CD4-positive, CD25-positive, alpha-beta regulatory T cell (primary cell): ENCODE measurements around the gene CKS2. TPM values are rescaled to one million over a fixed set of nuclear protein-coding genes. Genes with fewer than 3 reads are reported as not detected.

ENCODE experiments used
- ATAC-seq, 2 donors: fragments of 150-1000 bp; cut with Tn5 transposase; one replicate each; pipeline ENCODE4 v1.10.0; 2021; ENCODE audit warnings: low read depth in 2 of 2, moderate number of reproducible peaks in 2 of 2, moderate library complexity in 1 of 2
- DNase-seq, 3 donors: peaks; one replicate each; pipeline versions ENCODE4 v3.0.0 to v3.0.0-alpha.2; 2012 to 2022; ENCODE audit warnings: mixed read lengths in 1 of 3
- H3K27ac ChIP-seq: one replicate; pipeline ENCODE4 v1.7.0; 2013; ENCODE audit warnings: mild to moderate bottlenecking, low read length; ENCODE audit not compliant: insufficient read depth, poor library complexity, severe bottlenecking
- H3K27me3 ChIP-seq: one replicate; pipeline ENCODE4 v1.7.0; 2013; ENCODE audit warnings: low read length; ENCODE audit not compliant: control insufficient read depth, insufficient read depth
- H3K36me3 ChIP-seq: one replicate; pipeline ENCODE4 v1.7.0; 2013; ENCODE audit warnings: mild to moderate bottlenecking, low read length, moderate library complexity; ENCODE audit not compliant: control insufficient read depth, insufficient read depth
- H3K4me1 ChIP-seq: 2 replicates; pipeline ENCODE4 v1.7.0; 2013; ENCODE audit warnings: mild to moderate bottlenecking, low read length; ENCODE audit not compliant: insufficient read depth, control insufficient read depth, poor library complexity, severe bottlenecking
- H3K4me3 ChIP-seq: one replicate; pipeline ENCODE4 v1.7.0; 2013; ENCODE audit warnings: low read depth, mild to moderate bottlenecking, low read length, moderate library complexity
- H3K9me3 ChIP-seq, 2 experiments: 1 replicate in 1 of 2; 2 replicates in 1 of 2; pipeline ENCODE4 v1.7.0; 2013; ENCODE audit warnings: low read length in 2 of 2, mild to moderate bottlenecking in 1 of 2, moderate library complexity in 1 of 2; ENCODE audit not compliant: control insufficient read depth in 2 of 2
- H3K27ac Mint-ChIP-seq, 3 donors: one replicate each; pipeline ENCODE4 v1.8.0; 2020 to 2022; ENCODE audit warnings: mild to moderate bottlenecking in 3 of 3, mixed read lengths in 3 of 3, moderate library complexity in 2 of 3
- H3K27me3 Mint-ChIP-seq: one replicate; pipeline ENCODE4 v1.8.0; 2022; ENCODE audit warnings: mild to moderate bottlenecking, mixed read lengths
- H3K36me3 Mint-ChIP-seq: one replicate; pipeline ENCODE4 v1.8.0; 2020; ENCODE audit warnings: mixed read lengths
- H3K4me1 Mint-ChIP-seq, 4 donors: one replicate each; pipeline ENCODE4 v1.8.0; 2020 to 2022; ENCODE audit warnings: mixed read lengths in 4 of 4, mild to moderate bottlenecking in 1 of 4
- H3K4me3 Mint-ChIP-seq, 4 donors: one replicate each; pipeline ENCODE4 v1.8.0; 2020 to 2022; ENCODE audit warnings: mild to moderate bottlenecking in 4 of 4, mixed read lengths in 4 of 4, moderate library complexity in 3 of 4
- H3K9me3 Mint-ChIP-seq, 7 donors: one replicate each; pipeline ENCODE4 v1.8.0; 2020 to 2022; ENCODE audit warnings: mixed read lengths in 7 of 7, mild to moderate bottlenecking in 3 of 7, moderate library complexity in 2 of 7
- polyA plus RNA-seq, 4 donors: library from polyadenylated mRNA; unstranded; fragments of 300-500 nt; fragmentation: Illumina TruSeq; gene quantifications; one replicate each; pipeline ENCODE4 v1.2.3, GENCODE V29; 2021
- total RNA-seq: library from RNA; stranded (reverse); gene quantifications from one replicate; pipeline ENCODE4 v1.2.3, GENCODE V29; 2022

The CKS2 gene
- total and polyA plus RNA-seq, 5 donors from 2014 or later = 28.6 to 53.0 (median 43.6) TPM

DNA sequence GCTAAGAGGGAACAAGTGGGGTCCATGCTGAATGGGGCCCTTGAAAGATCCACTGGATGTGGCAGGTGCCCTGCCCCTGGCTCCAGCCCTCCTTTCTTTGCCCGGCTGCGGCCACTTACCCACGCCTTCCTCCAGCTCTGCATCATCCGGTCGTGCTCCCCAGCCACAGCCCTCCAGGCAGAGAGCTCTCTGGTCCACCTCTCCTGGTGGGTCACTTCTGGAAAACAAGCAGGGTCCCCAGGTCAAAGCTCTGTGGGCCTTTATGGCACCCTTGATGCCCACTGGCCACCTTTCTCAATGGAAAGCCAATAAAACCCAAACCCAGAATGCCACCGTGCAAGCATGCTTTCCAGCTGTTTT, 52.3 kb downstream of the CKS2 start:
- Mint-ChIP-seq H3K27ac (peak overlapping the region in 1 of 3 donors; percentile 61), H3K4me3 (peak overlapping the region in 1 of 4 donors; percentile 22), H3K27me3 (no peaks in the 10 kb centered on the region), H3K9me3 (no peaks in the 10 kb centered on the region), H3K4me1 (peaks cover 0 to 20% (median 8%) of the 10 kb centered on the region in 4 donors), H3K36me3 (peaks cover 23% of the 10 kb centered on the region)
- Histone ChIP-seq H3K36me3 (peaks cover 45% of the 10 kb centered on the region), H3K9me3 (no peaks in the 10 kb centered on the region), H3K27me3 (no peaks in the 10 kb centered on the region), H3K27ac (no peak overlapping the region), H3K4me1 (no peaks in the 10 kb centered on the region), H3K4me3 (no peak overlapping the region)
- ATAC-seq (no peak), DNase-seq (no peak)

- H3K27me3 ChIP-seq = no peaks in the 10 kb centered on the region
- ATAC-seq (no peak), DNase-seq (no peak)
- H3K4me1 ChIP-seq = no peaks in the 10 kb centered on the region
- Mint-ChIP-seq H3K27ac (peak overlapping the region in 1 of 3 donors; percentile 52), H3K9me3 (no peaks in the 10 kb centered on the region), H3K4me3 (no peak overlapping the region), H3K36me3 (peaks cover 16% of the 10 kb centered on the region), H3K27me3 (no peaks in the 10 kb centered on the region), H3K4me1 (peaks cover 0 to 20% (median 9%) of the 10 kb centered on the region in 4 donors)
- H3K36me3 ChIP-seq = peaks cover 37% of the 10 kb centered on the region
- H3K27ac ChIP-seq = no peak overlapping the region
- H3K4me3 ChIP-seq = no peak overlapping the region
- H3K9me3 ChIP-seq = no peaks in the 10 kb centered on the region
Observed at GRCh38 chr9:89363921-89364665, 53.1 kb downstream of the CKS2 start.

DNA sequence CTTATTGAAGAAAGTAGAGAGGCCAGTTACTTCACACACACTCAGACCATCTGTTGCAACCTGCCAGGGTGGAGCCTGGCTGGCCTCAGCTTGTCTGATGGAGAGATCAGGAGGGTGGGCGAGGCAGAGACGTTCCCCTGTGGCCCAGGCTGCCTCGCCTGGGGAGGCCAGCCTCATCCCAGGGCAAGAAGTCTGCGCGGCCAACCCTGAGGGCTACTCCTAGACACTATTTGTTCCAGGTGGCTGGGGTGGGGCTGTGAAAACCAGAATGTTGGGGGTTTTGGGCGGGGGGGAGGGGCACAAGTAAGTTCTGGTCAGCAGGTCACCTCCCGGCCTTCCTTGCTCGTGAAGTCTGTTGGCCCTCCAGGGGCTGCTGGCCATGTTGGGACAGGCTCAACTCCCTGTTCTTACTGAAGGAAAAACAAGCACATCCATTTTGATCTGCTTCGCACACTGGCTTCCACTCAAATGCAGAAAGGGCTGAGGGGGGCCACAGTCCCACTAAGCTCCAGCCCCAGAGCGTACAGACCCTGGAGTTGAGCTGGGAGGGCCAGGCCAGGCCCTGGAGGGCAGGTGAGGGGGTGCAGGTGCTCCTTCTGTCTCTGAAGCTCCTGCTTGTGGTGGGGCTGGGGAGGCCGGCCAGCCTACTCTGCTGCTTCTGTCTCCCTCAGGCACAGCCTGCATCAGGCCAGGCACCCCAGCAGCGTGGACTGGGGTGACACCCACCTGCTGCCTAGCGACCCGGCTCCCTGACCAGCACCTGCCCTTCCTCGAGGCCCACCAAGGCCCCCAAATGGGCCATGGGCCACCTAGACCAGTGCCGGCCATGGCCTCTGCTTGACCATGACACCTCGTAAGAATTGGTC, 53.9 kb downstream of the CKS2 start:
- peak overlapping the region; percentile 17 for H3K27ac ChIP-seq
- Mint-ChIP-seq H3K36me3 (peaks cover 16% of the 10 kb centered on the region), H3K9me3 (no peaks in the 10 kb centered on the region), H3K27me3 (no peaks in the 10 kb centered on the region), H3K27ac (peak overlapping the region in 1 of 3 donors; percentile 52), H3K4me3 (no peak overlapping the region), H3K4me1 (peaks cover 0 to 18% (median 8%) of the 10 kb centered on the region in 4 donors)
- peaks cover 29% of the 10 kb centered on the region for H3K36me3 ChIP-seq
- ATAC-seq (no peak), DNase-seq (no peak)
- H3K9me3 ChIP-seq = no peaks in the 10 kb centered on the region
- no peaks in the 10 kb centered on the region for H3K27me3 ChIP-seq
- no peaks in the 10 kb centered on the region for H3K4me1 ChIP-seq
- no peak overlapping the region for H3K4me3 ChIP-seq

DNA sequence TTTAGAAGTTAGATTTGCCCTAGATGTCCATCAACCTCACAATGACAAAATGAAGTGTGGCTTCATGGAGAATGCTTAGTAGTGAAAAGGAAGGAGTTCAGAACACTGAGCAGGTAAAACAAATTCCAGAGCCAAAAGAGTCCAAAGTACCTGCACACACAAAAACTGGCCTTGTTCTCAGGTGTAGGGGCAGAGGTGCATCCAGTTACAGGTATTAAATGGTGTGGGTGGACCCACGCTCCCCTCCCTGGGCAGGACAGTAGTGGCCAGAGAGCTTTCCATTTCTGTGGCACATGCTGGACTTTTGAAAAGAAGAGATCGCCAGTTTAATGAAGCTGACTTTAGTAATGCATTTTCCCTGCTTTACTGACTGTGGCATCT, 54.5 kb downstream of the CKS2 start:
- no peak for ATAC-seq
- Mint-ChIP-seq H3K4me1 (peaks cover 0 to 12% (median 5%) of the 10 kb centered on the region in 4 donors), H3K9me3 (no peaks in the 10 kb centered on the region), H3K4me3 (no peak overlapping the region), H3K36me3 (peaks cover 13% of the 10 kb centered on the region), H3K27me3 (no peaks in the 10 kb centered on the region), H3K27ac (peak overlapping the region in 1 of 3 donors; percentile 38)
- Histone ChIP-seq H3K27me3 (no peaks in the 10 kb centered on the region), H3K4me1 (no peaks in the 10 kb centered on the region), H3K36me3 (peaks cover 23% of the 10 kb centered on the region), H3K4me3 (no peak overlapping the region), H3K9me3 (no peaks in the 10 kb centered on the region), H3K27ac (peak overlapping the region; percentile 17)
- DNase-seq = no peak

Other genes starting within 250 kb of the CKS2 start
- gene SHC3, start 132.4 kb upstream of the CKS2 start, total RNA-seq = not detected
- not detected for gene SHC3, start 132.4 kb upstream of the CKS2 start, polyA plus RNA-seq
- gene SECISBP2, start 7.3 kb downstream of the CKS2 start, total RNA-seq = 129 TPM
- gene SECISBP2, start 7.3 kb downstream of the CKS2 start, polyA plus RNA-seq = 10 to 100 TPM; 19.2 to 38.3 (median 24.7) TPM
- 480 TPM for gene SEMA4D, start 186.9 kb downstream of the CKS2 start, total RNA-seq
- 100 to 1,000 TPM in 1 of 4 donors, 10 to 100 TPM in 3; 67.5 to 108 (median 90.2) TPM for gene SEMA4D, start 186.9 kb downstream of the CKS2 start, polyA plus RNA-seq